CD8-positive, alpha-beta memory T cell (primary cell): Measurements from ENCODE around the gene HDAC1. TPM values are rescaled to one million over a fixed set of nuclear protein-coding genes. Genes with fewer than 3 reads are reported as not detected.
"Not testable (repeated sequence)": the region's sequence is repeated elsewhere in the genome, so short reads cannot be mapped to it uniquely, and the experiment has no call there.

Source experiments
- CTCF ChIA-PET: fragments of 350-600 bp; sonication (Branson Sonifier 250); formaldehyde crosslinking; loops from one replicate; lab custom pipeline; 2021; ENCODE audit warnings: antibody characterized with exemption; lab: Charles Lee
- POLR2A ChIA-PET: fragments of 350-600 bp; sonication (Branson Sonifier 250); formaldehyde crosslinking; loops from one replicate; lab custom pipeline; 2021; ENCODE audit warnings: antibody characterized with exemption; lab: Charles Lee
- DNase-seq, 5 donors: peaks; one replicate each; pipeline versions ENCODE4 v3.0.0 to v3.0.0-alpha.2; 2020 to 2022; ENCODE audit warnings: mixed read lengths in 1 of 5
- H3K27ac ChIP-seq: one replicate; pipeline ENCODE4 v1.7.0; 2013; ENCODE audit warnings: low read depth, mild to moderate bottlenecking, low read length, moderate library complexity
- H3K27me3 ChIP-seq: 2 replicates; pipeline ENCODE4 v1.7.0; 2013; ENCODE audit warnings: low read length, mild to moderate bottlenecking; ENCODE audit not compliant: insufficient read depth, poor library complexity, severe bottlenecking
- H3K36me3 ChIP-seq: 2 replicates; pipeline ENCODE4 v1.7.0; 2013; ENCODE audit warnings: mild to moderate bottlenecking, low read length, moderate library complexity; ENCODE audit not compliant: insufficient read depth
- H3K4me1 ChIP-seq: 2 replicates; pipeline ENCODE4 v1.7.0; 2013; ENCODE audit warnings: mild to moderate bottlenecking, low read length, moderate library complexity; ENCODE audit not compliant: insufficient read depth
- H3K4me3 ChIP-seq: 2 replicates; pipeline ENCODE4 v1.7.0; 2013; ENCODE audit warnings: mild to moderate bottlenecking, low read length
- H3K9me3 ChIP-seq: 2 replicates; pipeline ENCODE4 v1.7.0; 2013; ENCODE audit warnings: mild to moderate bottlenecking, low read length
- H3K27ac Mint-ChIP-seq, 8 donors: one replicate each; pipeline ENCODE4 v1.8.0; 2020 to 2021; ENCODE audit warnings: mixed read lengths in 8 of 8, mild to moderate bottlenecking in 6 of 8, inconsistent platforms in 3 of 8, moderate library complexity in 3 of 8
- H3K27me3 Mint-ChIP-seq, 2 donors: one replicate each; pipeline ENCODE4 v1.8.0; 2020 to 2021; ENCODE audit warnings: mixed read lengths in 2 of 2, mild to moderate bottlenecking in 1 of 2, moderate library complexity in 1 of 2
- H3K36me3 Mint-ChIP-seq, 3 donors: one replicate each; pipeline ENCODE4 v1.8.0; 2020 to 2021; ENCODE audit warnings: mixed read lengths in 3 of 3, inconsistent platforms in 1 of 3, mild to moderate bottlenecking in 1 of 3
- H3K4me1 Mint-ChIP-seq, 3 donors: one replicate each; pipeline ENCODE4 v1.8.0; 2020 to 2021; ENCODE audit warnings: mixed read lengths in 3 of 3, inconsistent platforms in 1 of 3, mild to moderate bottlenecking in 1 of 3
- H3K4me3 Mint-ChIP-seq, 7 donors: one replicate each; pipeline ENCODE4 v1.8.0; 2020 to 2021; ENCODE audit warnings: mixed read lengths in 7 of 7, mild to moderate bottlenecking in 6 of 7, moderate library complexity in 4 of 7, inconsistent platforms in 2 of 7
- H3K9me3 Mint-ChIP-seq, 5 donors: one replicate each; pipeline ENCODE4 v1.8.0; 2020 to 2022; ENCODE audit warnings: mixed read lengths in 5 of 5, mild to moderate bottlenecking in 3 of 5, moderate library complexity in 2 of 5, inconsistent platforms in 1 of 5
- polyA plus RNA-seq: library from polyadenylated mRNA; unstranded; fragments of 300-500 nt; fragmentation: Illumina TruSeq; gene quantifications from one replicate; pipeline ENCODE4 v1.2.3, GENCODE V29; 2021
- total RNA-seq, 2 experiments: library from RNA; stranded (reverse); gene quantifications; one replicate each; pipeline ENCODE4 v1.2.3, GENCODE V29; 2021

The HDAC1 gene
- total and polyA plus RNA-seq, 3 experiments from 2014 or later: 164 to 180 (median 172) TPM

- no peaks in the 10 kb centered on the region for H3K9me3 ChIP-seq
- peaks cover 56% of the 10 kb centered on the region for H3K4me1 ChIP-seq
- peaks cover 0 to 5% of the 10 kb centered on the region in 2 donors for H3K27me3 Mint-ChIP-seq
- POLR2A ChIA-PET: interaction anchor here (0.6 to 1.5 kb wide), 3 partner anchors 26 to 47 kb away, joined by 3 to 4 read pairs (median 4); no protein-coding TSS in a partner anchor
- peak overlapping the region in 1 of 7 donors; percentile 59 for H3K4me3 Mint-ChIP-seq
- CTCF ChIA-PET: interaction anchor here (0.8 to 2.3 kb wide), 2 partner anchors 27 to 35 kb away, joined by 3 to 12 read pairs; no protein-coding TSS in a partner anchor
- DNase-seq: no peak
- H3K4me3 ChIP-seq: no peak overlapping the region
- H3K4me1 Mint-ChIP-seq: peaks cover 44 to 50% (median 49%) of the 10 kb centered on the region in 3 donors
- H3K9me3 Mint-ChIP-seq: no peaks in the 10 kb centered on the region
- no peaks in the 10 kb centered on the region for H3K27me3 ChIP-seq
- peaks cover 0 to 82% (median 16%) of the 10 kb centered on the region in 3 donors for H3K36me3 Mint-ChIP-seq
- H3K27ac Mint-ChIP-seq: peak overlapping the region in 1 of 8 donors; percentile 60
- H3K36me3 ChIP-seq: peaks cover 56% of the 10 kb centered on the region
- H3K27ac ChIP-seq: no peak overlapping the region
Observed at GRCh38 chr1:32275424-32275823, 16.5 kb upstream of the HDAC1 start.

DNA sequence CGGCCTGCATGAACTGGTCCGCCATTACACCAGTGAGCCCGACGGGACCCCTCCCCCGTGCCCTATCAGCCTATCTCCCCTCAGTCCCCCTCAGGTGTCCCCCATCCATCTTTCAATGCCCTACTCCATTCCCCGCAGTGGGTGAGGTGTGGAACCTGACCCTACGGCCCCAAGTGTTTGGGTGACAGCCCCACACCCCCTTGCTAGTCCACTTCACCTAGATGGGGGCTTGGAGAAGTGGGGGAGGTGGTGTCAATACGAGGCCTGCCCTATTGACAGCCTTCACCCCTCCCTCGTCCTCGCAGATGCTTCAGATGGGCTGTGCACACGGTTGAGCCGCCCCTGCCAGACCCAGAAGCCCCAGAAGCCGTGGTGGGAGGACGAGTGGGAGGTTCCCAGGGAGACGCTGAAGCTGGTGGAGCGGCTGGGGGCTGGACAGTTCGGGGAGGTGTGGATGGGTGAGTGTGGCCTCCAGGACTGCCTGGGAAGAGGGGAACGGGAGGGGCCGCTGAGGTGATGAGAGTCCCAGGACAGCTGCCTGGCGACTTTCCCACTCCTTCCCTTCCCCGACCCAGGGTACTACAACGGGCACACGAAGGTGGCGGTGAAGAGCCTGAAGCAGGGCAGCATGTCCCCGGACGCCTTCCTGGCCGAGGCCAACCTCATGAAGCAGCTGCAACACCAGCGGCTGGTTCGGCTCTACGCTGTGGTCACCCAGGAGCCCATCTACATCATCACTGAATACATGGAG is 15.7 kb upstream of the HDAC1 start:
- H3K27ac ChIP-seq: no peak overlapping the region
- no peaks in the 10 kb centered on the region for H3K9me3 ChIP-seq
- H3K27me3 Mint-ChIP-seq: peaks cover 0 to 5% of the 10 kb centered on the region in 2 donors
- POLR2A ChIA-PET: no interaction called here
- H3K4me1 ChIP-seq: peaks cover 48% of the 10 kb centered on the region
- no peaks in the 10 kb centered on the region for H3K9me3 Mint-ChIP-seq
- H3K4me3 ChIP-seq: no peak overlapping the region
- peaks cover 0 to 86% (median 16%) of the 10 kb centered on the region in 3 donors for H3K36me3 Mint-ChIP-seq
- peak overlapping the region in 1 of 7 donors; percentile 63 for H3K4me3 Mint-ChIP-seq
- H3K27ac Mint-ChIP-seq: peak overlapping the region in 6 of 8 donors; percentile 11 to 91 (median 62)
- no peak for DNase-seq
- H3K36me3 ChIP-seq: peaks cover 64% of the 10 kb centered on the region
- H3K27me3 ChIP-seq: no peaks in the 10 kb centered on the region
- peaks cover 41 to 46% (median 46%) of the 10 kb centered on the region in 3 donors for H3K4me1 Mint-ChIP-seq
- CTCF ChIA-PET: interaction anchor here (1.0 to 1.1 kb wide), 2 partner anchors 16 to 35 kb away, joined by 3 to 4 read pairs; partner anchors contain the start of gene HDAC1

DNA sequence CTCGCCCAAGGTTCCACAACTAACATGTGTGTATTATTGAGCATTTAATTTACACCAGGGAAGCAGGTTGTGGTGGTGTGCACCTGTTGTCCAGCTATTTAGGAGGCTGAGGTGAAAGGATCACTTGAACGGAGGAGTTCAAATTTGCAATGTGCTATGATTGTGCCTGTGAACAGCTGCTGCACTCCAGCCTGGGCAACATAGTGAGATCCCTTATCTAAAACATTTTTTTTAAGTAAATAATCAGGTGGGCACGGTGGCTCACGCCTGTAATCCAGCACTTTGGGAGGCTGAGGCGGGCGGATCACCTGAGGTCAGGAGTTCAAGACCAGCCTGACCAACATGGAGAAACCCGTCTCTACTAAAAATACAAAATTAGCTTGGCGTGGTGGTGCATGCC is 7.1 kb upstream of the HDAC1 start:
- H3K27me3 Mint-ChIP-seq, DNase-seq, H3K4me1 Mint-ChIP-seq, H3K4me3 Mint-ChIP-seq, CTCF ChIA-PET, H3K4me1 ChIP-seq, H3K9me3 ChIP-seq, H3K4me3 ChIP-seq, H3K27ac ChIP-seq, H3K9me3 Mint-ChIP-seq, H3K27me3 ChIP-seq: not testable (repeated sequence)
- POLR2A ChIA-PET: interaction anchor here (0.6 to 1.0 kb wide), 2 partner anchors 10 to 45 kb away, joined by 3 to 5 read pairs; no protein-coding TSS in a partner anchor
- peak overlapping the region in 1 of 8 donors; percentile 44 for H3K27ac Mint-ChIP-seq
- H3K36me3 ChIP-seq: peaks cover 43% of the 10 kb centered on the region
- H3K36me3 Mint-ChIP-seq: peaks cover 0 to 67% (median 13%) of the 10 kb centered on the region in 3 donors

DNA sequence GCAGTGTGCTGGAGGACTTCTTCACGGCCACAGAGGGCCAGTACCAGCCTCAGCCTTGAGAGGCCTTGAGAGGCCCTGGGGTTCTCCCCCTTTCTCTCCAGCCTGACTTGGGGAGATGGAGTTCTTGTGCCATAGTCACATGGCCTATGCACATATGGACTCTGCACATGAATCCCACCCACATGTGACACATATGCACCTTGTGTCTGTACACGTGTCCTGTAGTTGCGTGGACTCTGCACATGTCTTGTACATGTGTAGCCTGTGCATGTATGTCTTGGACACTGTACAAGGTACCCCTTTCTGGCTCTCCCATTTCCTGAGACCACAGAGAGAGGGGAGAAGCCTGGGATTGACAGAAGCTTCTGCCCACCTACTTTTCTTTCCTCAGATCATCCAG is 6.2 kb upstream of the HDAC1 start:
- no peaks in the 10 kb centered on the region for H3K27me3 Mint-ChIP-seq
- DNase-seq: no peak
- Histone ChIP-seq H3K4me1 (peaks cover 9% of the 10 kb centered on the region), H3K27me3 (no peaks in the 10 kb centered on the region), H3K9me3 (no peaks in the 10 kb centered on the region), H3K36me3 (peaks cover 37% of the 10 kb centered on the region), H3K4me3 (no peak overlapping the region), H3K27ac (no peak overlapping the region)
- CTCF ChIA-PET: interaction anchor here (0.9 kb wide), 1 partner anchor 37 kb away, joined by 6 read pairs; no protein-coding TSS in a partner anchor
- POLR2A ChIA-PET: interaction anchor here (1.0 kb wide), 1 partner anchor 45 kb away, joined by 3 read pairs; no protein-coding TSS in a partner anchor
- H3K4me3 Mint-ChIP-seq: no peak overlapping the region
- no peaks in the 10 kb centered on the region for H3K9me3 Mint-ChIP-seq
- peaks cover 5 to 6% (median 5%) of the 10 kb centered on the region in 3 donors for H3K4me1 Mint-ChIP-seq
- peaks cover 0 to 60% (median 12%) of the 10 kb centered on the region in 3 donors for H3K36me3 Mint-ChIP-seq
- H3K27ac Mint-ChIP-seq: peak overlapping the region in 2 of 8 donors; percentile 43 to 73

DNA sequence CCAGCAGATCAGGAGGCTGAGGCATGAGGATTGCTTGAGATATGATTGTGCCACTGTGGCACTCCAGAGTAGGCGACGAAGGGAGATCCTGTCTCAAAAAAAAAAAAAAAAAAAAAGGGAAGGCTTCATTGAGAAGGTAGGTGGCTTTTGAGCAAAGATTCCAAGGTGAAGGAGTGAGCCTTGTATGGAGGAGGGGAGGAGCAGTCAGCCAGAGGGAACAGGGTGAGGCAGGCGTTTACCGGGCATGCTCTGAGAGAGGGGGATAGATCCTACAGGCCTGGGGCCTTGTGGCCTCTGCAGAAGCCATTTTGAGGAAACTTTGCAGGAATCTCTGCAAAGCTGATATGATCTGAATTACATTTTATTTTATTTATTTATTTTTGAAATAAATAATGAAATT is 5.1 kb upstream of the HDAC1 start:
- H3K9me3 ChIP-seq: no peaks in the 10 kb centered on the region
- H3K4me3 Mint-ChIP-seq: peak overlapping the region in 1 of 7 donors; percentile 59
- peaks cover 0 to 50% (median 12%) of the 10 kb centered on the region in 3 donors for H3K36me3 Mint-ChIP-seq
- H3K4me1 Mint-ChIP-seq: peaks cover 12 to 15% (median 13%) of the 10 kb centered on the region in 3 donors
- H3K36me3 ChIP-seq: peaks cover 27% of the 10 kb centered on the region
- no peaks in the 10 kb centered on the region for H3K27me3 ChIP-seq
- no peaks in the 10 kb centered on the region for H3K27me3 Mint-ChIP-seq
- ChIA-PET CTCF (interaction anchor here (0.9 kb wide), 1 partner anchor 38 kb away, joined by 6 read pairs; no protein-coding TSS in a partner anchor), POLR2A (no interaction called here)
- H3K4me1 ChIP-seq: peaks cover 18% of the 10 kb centered on the region
- H3K27ac ChIP-seq: no peak overlapping the region
- no peaks in the 10 kb centered on the region for H3K9me3 Mint-ChIP-seq
- peak overlapping the region in 3 of 8 donors; percentile 75 to 90 (median 85) for H3K27ac Mint-ChIP-seq
- H3K4me3 ChIP-seq: no peak overlapping the region
- DNase-seq: no peak

DNA sequence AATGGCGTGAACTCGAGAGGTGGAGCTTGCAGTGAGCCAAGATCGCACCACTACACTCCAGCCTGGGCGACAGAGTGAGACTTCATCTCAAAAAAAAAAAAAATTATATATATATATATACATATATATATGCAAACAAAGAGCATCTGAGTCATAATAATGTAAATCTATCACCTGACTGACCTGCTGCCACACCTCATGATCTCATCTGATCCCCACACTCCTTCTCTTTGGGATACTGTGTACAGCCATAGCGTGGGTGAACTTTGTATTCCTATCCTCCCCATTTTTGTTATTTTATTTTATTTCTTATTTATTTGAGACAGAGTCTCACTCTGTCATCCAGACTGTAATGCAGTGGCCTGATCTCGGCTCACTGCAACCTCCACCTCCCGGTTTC is 2.6 kb upstream of the HDAC1 start:
- Mint-ChIP-seq H3K9me3 (no peaks in the 10 kb centered on the region), H3K36me3 (peaks cover 0 to 40% (median 13%) of the 10 kb centered on the region in 3 donors), H3K4me3 (no peak overlapping the region), H3K27ac (peak overlapping the region in 1 of 8 donors; percentile 50), H3K4me1 (peaks cover 20 to 36% (median 29%) of the 10 kb centered on the region in 3 donors), H3K27me3 (no peaks in the 10 kb centered on the region)
- POLR2A ChIA-PET: interaction anchor here (0.7 to 1.6 kb wide), 3 partner anchors 34 to 76 kb away, joined by 3 to 4 read pairs (median 4); no protein-coding TSS in a partner anchor
- Histone ChIP-seq H3K4me3 (no peak overlapping the region), H3K4me1 (peaks cover 34% of the 10 kb centered on the region), H3K27ac (no peak overlapping the region), H3K36me3 (peaks cover 22% of the 10 kb centered on the region), H3K27me3 (no peaks in the 10 kb centered on the region), H3K9me3 (no peaks in the 10 kb centered on the region)
- CTCF ChIA-PET: interaction anchor here (2.2 to 4.5 kb wide), 2 partner anchors 35 to 39 kb away, joined by 5 to 53 read pairs; partner anchors contain the start of genes FAM167B and LCK
- no peak for DNase-seq

GRCh38 chr1:32291145-32291707 is 657 bp upstream of the HDAC1 start:
- Mint-ChIP-seq H3K4me1 (peaks cover 34 to 52% (median 48%) of the 10 kb centered on the region in 3 donors), H3K27ac (peak overlapping the region; percentile 92 to 99 (median 98)), H3K27me3 (no peaks in the 10 kb centered on the region), H3K4me3 (peak overlapping the region; percentile 96 to 100 (median 99)), H3K9me3 (no peaks in the 10 kb centered on the region), H3K36me3 (peaks cover 0 to 36% (median 6%) of the 10 kb centered on the region in 3 donors)
- Histone ChIP-seq H3K27me3 (no peaks in the 10 kb centered on the region), H3K9me3 (no peaks in the 10 kb centered on the region), H3K36me3 (peaks cover 6% of the 10 kb centered on the region), H3K4me1 (peaks cover 54% of the 10 kb centered on the region), H3K27ac (peak overlapping the region; percentile 93), H3K4me3 (peak overlapping the region; percentile 76)
- CTCF ChIA-PET: interaction anchor here (0.9 to 4.5 kb wide), 16 partner anchors 10 to 98 kb away, joined by 3 to 53 read pairs (median 4); partner anchors contain the start of genes FAM167B, LCK and MARCKSL1
- no peak for DNase-seq
- POLR2A ChIA-PET: interaction anchor here (0.6 to 3.0 kb wide), 22 partner anchors 18 to 219 kb away, joined by 3 to 20 read pairs (median 4); partner anchors contain the start of genes BSDC1, EIF3I, KPNA6 and LCK
